ENCODE measurements around the gene MIA3.

DNA sequence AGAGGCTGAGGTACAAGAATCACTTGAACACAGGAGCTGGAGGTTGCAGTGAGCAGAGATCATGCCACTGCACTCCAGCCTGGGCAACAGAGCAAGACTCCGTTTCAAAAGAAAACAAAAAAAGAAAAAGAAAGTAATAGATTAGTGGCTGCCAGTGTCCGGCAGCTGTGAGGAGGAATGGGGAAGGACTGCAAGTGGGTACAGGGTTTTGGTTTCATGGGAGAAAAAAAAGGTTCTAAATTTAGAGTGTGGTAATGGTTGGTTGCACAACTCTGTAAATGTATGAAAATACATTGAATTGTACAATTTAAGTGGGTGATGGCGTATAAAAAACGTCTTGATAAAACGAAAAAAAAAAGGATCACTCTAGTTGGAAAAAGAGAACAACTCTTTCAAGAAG, 34.8 kb upstream of the MIA3 start:
- TF ChIP-seq POLR2A (IDR thresholded peaks at IDR 0.05): no peak
- TF ChIP-seq, protein P1, sequence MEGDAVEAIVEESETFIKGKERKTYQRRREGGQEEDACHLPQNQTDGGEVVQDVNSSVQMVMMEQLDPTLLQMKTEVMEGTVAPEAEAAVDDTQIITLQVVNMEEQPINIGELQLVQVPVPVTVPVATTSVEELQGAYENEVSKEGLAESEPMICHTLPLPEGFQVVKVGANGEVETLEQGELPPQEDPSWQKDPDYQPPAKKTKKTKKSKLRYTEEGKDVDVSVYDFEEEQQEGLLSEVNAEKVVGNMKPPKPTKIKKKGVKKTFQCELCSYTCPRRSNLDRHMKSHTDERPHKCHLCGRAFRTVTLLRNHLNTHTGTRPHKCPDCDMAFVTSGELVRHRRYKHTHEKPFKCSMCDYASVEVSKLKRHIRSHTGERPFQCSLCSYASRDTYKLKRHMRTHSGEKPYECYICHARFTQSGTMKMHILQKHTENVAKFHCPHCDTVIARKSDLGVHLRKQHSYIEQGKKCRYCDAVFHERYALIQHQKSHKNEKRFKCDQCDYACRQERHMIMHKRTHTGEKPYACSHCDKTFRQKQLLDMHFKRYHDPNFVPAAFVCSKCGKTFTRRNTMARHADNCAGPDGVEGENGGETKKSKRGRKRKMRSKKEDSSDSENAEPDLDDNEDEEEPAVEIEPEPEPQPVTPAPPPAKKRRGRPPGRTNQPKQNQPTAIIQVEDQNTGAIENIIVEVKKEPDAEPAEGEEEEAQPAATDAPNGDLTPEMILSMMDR (IDR thresholded peaks at IDR 0.05): no peak

All from lower leg skin (tissue), 3 donors.